HG02870 (cell line): ENCODE results near the gene TRIM75.
"Not testable (repeated sequence)": the region's sequence is repeated elsewhere in the genome, so short reads cannot be mapped to it uniquely, and the experiment has no call there.

Experiments used
- ATAC-seq: cut with Tn5 transposase; IDR thresholded peaks from one replicate; pipeline ENCODE4 v1.9.1; 2021; ENCODE audit warnings: mild to moderate bottlenecking, moderate library complexity; ENCODE audit not compliant: unreplicated experiment

TRIM75 gene

DNA sequence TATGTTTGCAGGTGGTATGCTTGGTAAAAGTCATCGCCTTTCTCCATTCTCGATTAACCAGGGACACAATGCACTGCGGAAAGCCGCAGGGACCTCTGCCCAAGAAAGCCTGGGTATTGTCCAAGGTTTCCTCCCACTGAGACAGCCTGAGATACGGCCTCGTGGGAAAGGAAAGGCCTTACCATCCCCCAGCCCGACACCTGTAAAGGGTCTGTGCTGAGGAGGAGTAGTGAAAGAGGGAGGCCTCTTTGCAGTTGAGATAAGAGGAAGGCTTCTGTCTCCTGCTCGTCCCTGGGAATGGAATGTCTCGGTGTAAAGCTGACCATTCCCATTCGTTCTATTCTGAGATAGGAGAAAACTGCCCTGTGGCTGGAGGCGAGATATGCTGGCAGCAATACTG is 19.7 kb downstream of the TRIM75 start:
- ATAC-seq: not testable (repeated sequence)

DNA sequence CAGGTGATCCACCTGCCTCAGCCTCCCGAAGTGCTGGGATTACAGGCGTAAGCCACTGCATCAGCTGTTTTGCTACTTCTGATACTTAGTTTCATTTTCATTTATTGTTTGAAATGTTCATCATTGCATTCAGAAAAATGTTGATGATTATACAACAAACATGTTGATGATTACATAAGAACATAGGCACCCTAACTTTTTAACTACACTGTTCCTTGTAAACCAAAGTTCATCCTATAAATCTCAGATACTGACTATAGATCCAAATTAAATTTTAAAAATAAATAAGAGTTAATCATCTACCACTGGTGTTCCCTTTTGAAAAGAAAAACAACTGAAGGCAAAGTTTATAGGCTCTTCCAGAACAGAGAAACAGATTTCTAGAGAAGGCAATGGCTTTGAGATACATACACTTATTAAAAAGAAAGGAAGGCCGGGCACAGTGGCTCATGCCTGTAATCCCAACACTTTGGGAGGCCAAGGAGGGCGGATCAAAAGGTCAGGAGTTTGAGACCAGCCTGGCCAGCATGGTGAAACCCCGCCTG is 23.4 kb downstream of the TRIM75 start:
- ATAC-seq: no peak

- no peak for ATAC-seq
Measured at GRCh38 chr4:165079476-165079875, 25.8 kb downstream of the TRIM75 start.

DNA sequence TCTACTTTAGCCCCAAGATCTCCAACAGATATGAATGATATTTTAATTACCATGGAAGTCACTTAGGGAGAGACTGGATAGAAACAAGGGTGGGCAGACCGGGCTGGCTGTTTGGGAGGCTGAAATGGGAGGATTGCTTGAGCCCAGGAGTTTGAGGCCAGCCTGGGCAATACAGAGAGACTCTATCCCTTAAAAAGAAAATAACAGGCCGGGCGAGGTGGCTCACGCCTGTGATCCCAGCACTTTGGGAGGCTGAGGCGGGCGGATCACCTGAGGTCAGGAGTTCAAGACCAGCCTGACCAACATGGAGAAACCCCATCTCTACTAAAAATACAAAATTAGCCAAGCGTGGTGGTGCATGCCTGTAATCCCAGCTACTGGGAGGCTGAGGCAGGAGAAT is 31.1 kb downstream of the TRIM75 start:
- not testable (repeated sequence) for ATAC-seq

DNA sequence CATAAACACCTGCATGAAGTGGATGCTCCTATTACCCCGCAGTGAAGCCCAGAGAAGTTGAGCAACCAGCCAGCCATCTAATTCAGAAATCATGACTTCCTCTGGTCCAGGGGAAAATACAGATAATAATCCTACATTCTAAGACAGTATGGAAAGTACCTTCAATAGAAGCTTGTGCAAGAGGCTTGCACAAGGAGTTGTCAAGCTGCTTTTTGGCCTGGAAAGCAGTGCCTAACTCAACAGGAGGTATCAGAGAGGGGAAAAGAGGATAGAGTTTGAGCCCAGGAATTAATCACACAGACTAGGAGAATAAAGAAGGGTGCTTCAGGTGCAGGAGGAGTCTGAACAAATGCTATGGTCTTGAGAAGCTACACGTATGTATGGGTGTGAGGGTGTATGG is 32.3 kb downstream of the TRIM75 start:
- no peak for ATAC-seq

DNA sequence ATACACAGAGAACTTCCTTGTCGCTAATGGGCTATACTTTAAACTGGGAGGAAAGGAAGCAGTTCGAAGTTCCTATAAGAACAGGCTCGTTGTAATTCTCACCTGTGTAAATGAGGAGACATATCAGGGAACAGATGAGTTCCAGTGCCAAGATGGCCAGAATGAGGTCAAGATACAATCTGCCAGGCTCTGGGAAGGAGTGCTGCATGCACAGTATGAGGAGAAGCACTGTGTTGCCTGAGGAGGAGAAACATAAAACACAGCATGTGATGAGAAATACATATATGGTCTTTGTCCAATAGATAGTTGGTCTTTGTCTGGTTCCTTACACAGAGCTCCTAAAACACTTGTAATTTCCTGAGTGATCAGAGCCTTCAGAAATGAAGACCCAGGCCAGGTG is 34.7 kb downstream of the TRIM75 start:
- ATAC-seq: no peak

DNA sequence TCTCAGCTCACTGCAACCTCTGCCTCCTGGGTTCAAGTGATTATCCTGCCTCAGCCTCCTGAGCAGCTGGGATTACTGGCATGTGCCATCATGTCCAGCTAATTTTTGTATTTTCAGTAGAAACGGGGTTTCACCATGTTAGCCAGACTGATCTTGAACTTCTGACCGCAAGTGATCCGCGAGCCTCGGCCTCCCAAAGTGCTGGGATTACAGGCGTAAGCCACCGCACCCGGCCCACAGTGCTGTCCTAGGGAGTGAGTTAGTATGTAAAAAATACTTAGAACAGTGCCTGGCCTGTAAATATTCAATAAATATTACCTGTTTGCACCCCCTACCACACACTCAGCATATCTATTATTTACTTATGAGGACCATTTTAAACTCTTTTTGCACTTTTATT is 38.5 kb downstream of the TRIM75 start:
- ATAC-seq: not testable (repeated sequence)

DNA sequence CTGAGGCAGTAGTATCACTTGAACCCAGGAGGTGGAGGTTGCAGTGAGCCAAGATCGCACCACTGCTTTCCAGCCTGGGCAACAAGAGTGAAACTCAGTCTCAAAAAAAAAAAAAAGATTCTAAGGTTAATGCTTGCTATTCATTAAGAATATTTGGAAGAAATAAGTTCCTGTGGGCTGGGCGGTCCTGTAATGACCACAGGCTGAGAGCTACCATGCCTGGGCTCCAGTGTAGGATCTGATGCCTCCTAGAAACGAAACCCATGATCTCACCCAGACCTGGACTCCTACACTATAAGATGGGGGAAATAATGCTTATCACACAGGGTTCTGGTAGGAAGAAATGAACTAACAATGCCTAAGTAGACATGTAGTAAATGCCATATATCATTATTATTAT is 41.2 kb downstream of the TRIM75 start:
- no peak for ATAC-seq

DNA sequence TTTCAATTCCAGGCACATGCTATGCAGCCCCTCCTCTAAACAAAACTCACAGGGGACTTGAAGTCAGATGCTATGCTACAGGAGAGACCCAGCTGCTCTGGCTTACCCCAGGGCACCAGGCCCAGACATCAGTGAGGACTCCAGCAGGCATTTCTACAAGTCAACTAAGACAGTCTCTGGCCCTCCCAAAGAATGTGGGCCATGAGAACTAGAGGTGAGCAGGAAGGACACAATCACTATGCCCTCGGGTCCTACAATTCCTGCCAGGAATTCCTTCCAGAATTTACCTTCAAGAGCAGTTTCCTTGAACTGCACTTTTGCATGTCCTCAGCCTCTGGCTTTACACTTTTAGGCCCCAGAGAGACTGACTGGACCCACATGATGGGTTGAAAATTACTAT is 41.6 kb downstream of the TRIM75 start:
- no peak for ATAC-seq

DNA sequence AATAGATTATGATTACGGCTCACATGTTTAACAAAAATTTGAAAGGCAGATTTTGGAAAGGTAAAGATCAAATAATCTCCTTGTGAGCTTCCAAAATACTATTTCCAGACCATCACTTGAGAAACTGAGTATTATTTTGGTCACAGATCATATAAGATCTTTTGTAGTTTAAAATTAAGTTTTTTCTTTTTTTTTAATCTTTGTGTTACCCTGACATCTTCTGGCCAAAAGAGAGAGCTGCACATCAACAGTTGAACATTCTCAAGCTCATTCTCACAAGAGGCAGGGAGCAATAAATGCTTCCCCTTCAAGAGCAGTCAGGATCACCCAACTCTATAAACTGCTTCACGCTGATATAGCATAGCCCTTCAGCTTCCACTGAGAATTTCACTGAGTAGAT is 43.1 kb downstream of the TRIM75 start:
- no peak for ATAC-seq

- ATAC-seq: no peak
Measured at GRCh38 chr4:165101641-165102040, 48.0 kb downstream of the TRIM75 start.

DNA sequence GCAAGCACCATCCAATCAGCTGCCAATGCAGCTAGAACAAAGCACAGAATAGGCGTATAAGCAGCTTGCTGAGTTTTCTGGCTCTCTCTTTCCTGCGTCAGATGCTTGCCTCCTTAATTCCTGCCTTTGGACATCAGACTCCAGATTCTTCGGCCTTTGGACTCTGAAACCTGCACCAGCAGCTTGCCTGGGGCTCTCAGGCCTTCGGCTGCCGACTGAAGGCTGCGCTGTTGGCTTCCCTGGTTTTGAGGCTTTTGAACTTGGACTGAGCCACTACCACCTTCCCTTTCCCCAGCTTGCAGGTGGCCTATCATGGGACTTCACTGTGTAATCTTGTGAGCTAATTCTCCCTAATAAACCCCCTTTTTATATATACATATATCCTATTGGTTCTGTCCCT is 52.9 kb downstream of the TRIM75 start:
- ATAC-seq: no peak
